Ovary (tissue), 3 donors: Measurements from ENCODE around the gene CFAP20.

Source experiments
- CTCF ChIP-seq, 3 donors: fragments of 450-650 bp in 2 of 3; fragments of 200-600 bp in 1 of 3; IDR thresholded peaks; one replicate each; pipeline versions ENCODE4 v1.5.1 to v1.8.0; 2016 to 2022; ENCODE audit warnings: antibody characterized with exemption in 3 of 3, mild to moderate bottlenecking in 1 of 3
- EP300 ChIP-seq: sonication (generic); formaldehyde crosslinking; IDR thresholded peaks from one replicate; pipeline ENCODE4 v1.6.1; 2017; ENCODE audit warnings: antibody characterized with exemption
- donor health status: DM: no; HTN: no; CAD: no.

- TF ChIP-seq EP300 (no peak), CTCF (IDR thresholded peaks at IDR 0.05) (no peak)
Measured at GRCh38 chr16:58082381-58082780, 46.8 kb downstream of the CFAP20 start.
